CD4-positive, alpha-beta T cell treated with Interferon alpha-2 for 1 hour (primary cell): ENCODE data around the gene PRKCZ.

ENCODE experiments used
- DNase-seq, 2 donors: peaks; one replicate each; pipeline ENCODE4 v3.0.0-alpha.2; 2020 to 2022

Gene PRKCZ

DNA sequence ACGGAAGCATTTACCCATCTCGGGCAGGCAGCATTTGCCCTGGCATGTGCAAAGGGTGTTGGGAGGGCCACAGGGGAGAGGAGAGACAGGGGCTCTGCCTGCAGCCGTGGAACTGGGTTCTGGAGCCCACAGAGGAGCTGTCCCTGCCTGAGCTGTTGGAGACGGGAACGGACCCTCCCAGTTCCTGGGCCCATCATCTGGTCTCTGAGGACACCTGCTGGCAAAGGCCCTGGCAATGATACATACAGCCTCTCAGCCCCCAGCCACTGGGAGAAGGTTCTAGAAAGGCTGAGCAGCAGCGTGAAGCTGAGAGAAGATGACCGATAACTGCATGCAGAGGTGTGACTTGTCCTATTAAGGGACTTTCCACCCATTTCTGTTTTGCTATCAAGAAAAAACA is 113.0 kb downstream of the PRKCZ start:
- no peak for DNase-seq

DNA sequence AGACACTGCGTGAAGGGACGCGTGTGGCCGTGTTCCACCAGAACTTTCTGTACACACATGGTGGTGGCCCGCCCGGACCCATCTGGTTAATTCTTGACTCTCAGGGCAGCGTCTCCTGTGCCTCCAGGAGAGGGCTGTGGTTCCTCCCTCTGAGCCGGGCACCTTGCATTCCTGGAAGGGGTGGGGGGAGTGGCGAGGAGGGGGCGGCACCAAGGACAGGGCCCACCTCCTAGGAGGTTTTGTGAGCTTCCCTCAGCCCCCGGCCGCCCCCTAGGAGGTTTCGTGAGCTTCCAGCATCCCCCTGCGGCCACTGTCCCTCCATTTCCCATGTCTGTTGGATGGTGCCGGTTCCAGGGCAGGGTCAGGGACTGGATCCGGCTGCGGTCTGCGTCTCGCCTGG is 115.4 kb downstream of the PRKCZ start:
- DNase-seq, result no peak

DNA sequence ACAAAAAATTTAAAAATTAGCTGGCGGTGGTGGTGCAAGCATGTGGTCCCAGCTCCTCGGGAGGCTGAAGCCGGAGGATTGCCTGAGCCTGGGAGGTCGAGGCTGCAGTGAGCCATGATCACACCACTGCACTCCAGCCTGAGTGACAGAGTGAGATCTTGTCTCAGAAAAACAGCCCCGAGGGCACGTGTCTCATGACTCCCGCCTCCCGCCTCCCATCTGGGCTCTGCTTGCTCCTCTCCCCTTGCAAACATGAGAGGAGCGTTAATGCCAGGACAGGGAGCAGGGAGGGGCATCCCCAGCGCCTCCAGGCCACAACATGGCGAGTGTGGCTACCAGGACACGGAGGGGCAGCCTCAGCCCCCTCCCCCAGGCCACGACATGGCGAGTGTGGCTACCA is 116.0 kb downstream of the PRKCZ start:
- no peak for DNase-seq

DNA sequence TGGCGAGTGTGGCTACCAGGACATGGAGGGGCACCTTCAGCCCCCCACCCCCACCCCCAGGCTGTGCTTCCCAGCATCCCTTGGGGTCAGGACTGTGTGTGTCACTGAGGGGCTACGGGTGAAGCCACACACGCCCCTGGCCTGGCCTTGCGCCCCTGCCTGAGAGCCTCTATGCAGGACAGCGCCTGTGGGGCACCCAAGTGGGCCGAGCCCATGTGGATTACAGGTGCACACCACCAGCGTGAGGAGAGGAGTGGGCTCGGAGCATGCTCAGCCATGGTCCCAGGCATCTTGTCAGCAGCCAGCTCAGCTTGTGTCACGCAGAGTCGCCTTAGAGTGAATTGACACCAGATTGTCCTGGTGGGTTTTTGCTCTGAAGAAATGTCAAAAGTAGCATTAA is 116.5 kb downstream of the PRKCZ start:
- DNase-seq, result no peak

DNA sequence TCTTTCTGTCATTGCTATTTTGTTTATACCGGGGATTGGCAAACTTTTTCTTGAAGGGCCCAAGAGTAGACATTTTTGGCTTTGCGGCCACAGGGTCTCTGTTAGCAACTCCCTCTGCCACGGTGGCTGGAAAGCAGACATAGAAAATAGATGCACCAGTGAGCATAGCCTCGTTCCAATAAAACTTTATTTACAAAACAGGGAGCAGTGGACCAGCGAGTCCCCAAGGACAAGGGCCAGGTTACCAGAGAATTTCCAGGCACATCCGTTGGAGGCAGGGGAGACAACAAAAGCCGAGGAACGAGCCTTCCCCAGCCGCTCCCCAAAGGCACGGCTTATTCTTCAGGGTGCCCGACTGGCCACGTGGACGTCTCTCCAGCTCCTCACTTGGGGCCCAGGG is 117.9 kb downstream of the PRKCZ start:
- DNase-seq, result no peak

DNA sequence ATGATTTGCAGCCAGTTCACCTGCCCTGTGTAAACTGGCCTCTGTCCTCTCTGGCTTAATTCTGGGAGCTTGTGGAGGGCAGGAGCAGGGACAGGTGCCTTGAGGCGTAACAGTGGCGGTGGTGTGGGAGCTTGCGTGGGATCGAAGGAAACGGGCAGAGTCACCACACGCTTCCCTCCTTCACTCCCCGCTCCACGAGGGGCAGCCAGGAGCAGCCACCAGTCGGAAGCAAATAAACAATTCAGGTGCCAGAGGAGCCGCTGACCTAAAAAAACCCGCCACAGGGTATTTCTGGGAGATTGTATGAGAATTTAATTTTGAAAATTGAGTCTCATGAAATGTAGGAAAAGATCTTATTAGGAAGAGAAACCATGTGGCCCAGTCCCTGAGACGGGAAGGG is 118.3 kb downstream of the PRKCZ start:
- DNase-seq, result no peak

DNA sequence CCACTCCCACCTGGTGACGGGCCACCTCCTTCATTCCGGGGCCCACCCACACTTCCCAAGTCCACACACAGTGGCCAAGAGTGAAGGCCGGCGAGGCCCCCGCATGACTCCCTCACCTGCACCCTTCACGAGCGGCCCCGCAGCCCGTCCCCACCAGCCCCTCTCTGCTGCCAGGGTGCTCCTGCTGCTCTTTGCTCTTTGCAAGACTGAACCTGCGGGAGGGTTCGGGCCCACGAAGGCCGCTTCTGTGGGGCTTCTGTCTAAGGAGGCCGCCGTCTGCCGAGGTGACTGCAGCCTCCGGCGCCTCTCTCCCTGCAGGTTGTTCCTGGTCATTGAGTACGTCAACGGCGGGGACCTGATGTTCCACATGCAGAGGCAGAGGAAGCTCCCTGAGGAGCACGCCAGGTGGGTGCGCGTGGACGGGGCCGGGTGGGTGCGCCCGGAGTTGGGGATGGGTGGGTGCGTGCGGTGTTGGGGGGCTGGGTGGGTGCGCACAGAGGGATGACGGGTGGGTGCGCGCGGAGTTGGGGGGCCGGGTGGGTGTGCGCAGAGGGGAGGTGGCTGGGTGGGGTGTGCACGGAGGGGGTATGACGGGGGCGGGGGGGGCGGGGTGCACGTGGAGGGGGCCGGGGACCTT is 119.1 kb downstream of the PRKCZ start:
- DNase-seq, result no peak

DNA sequence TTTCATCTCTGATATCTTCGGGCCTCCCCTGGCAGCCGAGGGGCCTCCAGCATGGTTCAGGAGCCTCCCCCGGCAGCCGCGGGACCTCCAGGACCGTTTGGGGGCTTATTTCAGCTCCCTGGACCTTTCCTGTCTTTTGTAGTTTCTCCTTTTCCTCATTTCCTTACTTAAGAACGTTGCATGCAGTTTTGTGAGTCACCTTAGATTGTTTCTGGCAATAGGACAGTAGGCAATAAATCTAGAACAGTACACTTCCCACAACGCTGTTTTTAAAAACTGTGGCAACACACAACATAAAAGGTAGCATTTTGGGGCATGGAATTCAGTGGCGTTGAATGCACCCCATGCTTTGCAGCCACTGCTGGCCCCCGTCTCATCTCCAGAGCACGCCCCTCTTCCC is 120.0 kb downstream of the PRKCZ start:
- no peak for DNase-seq

DNA sequence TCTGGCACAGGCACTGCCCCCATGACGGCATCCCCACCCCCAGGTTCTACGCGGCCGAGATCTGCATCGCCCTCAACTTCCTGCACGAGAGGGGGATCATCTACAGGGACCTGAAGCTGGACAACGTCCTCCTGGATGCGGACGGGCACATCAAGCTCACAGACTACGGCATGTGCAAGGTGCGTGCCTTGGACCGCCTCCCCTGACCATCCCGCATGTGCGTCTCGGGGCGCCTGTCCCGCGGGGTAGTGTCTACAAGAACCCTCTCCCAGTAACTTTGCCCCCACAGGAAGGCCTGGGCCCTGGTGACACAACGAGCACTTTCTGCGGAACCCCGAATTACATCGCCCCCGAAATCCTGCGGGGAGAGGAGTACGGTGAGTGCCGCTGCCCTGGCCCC is 121.8 kb downstream of the PRKCZ start:
- DNase-seq, result no peak

DNA sequence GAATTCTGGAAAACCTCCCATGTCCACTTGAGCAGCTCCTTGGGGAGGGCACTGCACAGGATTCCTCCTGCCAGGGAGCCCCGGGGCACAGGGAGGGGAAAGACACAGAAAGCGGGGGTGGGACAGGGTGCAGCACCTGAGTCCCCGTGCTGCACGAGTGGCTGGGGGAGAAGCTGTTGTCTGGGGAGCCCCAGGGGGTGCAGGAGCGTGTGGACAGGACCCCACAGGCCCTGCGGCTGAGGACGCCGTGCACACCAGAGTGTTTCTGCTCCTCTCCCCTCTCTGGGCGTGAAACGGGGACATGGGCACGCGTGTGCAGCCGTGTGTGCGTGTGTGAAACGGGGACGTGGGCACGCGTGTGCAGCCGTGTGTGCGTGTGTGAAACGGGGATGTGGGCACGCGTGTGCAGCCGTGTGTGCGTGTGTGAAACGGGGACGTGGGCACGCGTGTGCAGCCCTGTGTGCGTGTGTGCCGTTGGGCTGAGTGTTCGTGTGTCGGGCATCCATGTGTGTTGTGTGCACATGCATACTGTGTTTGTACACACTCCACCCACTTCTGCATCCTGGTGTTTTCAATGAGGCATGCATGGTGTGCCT is 122.4 kb downstream of the PRKCZ start:
- DNase-seq, result no peak

DNA sequence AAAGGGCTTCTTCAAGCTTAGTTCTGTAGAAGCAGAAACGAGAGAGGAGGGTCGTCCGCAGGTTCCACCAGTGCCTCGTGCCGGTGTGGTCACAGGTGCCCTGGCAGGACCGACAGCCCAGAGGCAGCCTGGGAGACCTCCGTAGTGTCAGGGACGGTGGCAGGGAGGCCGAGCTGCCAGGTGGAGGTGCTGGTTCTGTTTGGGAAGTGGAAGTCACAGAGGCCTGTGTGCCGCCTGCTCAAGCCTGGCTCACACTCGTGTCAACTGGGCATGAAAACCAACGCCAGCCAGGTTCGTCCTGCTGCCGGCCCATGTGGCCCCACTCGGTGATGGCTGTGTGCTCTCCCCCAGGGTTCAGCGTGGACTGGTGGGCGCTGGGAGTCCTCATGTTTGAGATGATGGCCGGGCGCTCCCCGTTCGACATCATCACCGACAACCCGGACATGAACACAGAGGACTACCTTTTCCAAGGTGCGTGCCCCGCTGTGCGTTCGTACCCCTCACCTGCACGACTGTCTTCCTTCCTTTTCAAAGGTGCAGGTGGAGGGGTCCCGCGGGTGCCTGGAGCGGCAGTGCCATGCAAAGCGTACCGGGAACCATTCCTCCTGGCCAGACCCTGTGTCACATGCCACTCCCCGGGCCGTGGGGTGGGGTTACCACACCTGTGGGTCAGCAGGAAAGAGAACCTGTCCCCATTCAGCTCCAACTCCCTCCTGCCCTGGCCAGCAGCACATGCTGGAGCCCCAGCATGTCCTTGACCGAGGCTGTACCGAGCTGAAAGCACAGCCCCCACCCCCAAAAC is 123.5 kb downstream of the PRKCZ start:
- DNase-seq, result no peak

DNA sequence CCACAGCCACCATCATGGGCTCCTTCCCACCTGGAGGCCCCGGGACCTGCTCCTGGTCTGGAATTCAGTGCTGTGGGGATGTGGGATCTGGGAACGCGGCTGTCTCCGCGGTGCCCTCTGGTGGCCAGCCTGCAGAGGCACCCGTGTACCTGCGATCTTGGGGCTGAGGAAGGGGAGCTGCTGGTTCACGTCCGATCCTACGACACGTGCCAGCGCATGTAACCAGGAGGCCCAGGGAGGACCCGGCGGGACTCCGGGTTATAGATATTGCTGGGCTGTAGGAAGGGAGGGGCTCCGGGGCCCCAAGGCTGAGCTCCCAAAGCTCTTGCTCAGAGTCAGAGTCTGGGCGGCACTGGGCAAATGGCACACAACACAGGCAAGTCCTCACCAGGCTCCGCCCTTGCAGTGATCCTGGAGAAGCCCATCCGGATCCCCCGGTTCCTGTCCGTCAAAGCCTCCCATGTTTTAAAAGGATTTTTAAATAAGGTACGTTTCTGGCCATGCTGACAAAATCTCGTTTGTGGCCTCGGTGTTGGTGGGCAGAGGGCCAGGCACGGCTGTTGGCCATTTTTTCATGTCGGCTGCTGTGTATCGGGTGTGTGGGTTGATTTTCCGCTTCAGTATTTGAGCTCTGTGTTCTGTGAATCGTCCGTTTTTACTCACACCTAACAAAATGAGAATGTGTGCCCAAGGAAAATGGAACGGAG is 124.3 kb downstream of the PRKCZ start:
- DNase-seq, result peak; percentile 37 to 46

DNA sequence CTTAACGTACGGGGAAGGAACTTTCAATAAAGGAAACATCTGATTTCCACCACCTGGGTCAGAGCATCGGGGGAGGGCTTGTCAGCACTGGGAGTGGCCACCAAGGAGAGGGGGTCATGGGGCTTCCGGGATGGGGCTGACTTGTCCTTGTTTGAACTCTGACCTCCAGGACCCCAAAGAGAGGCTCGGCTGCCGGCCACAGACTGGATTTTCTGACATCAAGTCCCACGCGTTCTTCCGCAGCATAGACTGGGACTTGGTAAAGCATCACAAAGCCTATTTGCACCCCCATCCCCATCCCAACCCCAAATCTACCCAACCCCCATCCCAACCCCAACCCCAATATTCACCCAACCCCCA is 124.8 kb downstream of the PRKCZ start:
- no peak for DNase-seq

DNA sequence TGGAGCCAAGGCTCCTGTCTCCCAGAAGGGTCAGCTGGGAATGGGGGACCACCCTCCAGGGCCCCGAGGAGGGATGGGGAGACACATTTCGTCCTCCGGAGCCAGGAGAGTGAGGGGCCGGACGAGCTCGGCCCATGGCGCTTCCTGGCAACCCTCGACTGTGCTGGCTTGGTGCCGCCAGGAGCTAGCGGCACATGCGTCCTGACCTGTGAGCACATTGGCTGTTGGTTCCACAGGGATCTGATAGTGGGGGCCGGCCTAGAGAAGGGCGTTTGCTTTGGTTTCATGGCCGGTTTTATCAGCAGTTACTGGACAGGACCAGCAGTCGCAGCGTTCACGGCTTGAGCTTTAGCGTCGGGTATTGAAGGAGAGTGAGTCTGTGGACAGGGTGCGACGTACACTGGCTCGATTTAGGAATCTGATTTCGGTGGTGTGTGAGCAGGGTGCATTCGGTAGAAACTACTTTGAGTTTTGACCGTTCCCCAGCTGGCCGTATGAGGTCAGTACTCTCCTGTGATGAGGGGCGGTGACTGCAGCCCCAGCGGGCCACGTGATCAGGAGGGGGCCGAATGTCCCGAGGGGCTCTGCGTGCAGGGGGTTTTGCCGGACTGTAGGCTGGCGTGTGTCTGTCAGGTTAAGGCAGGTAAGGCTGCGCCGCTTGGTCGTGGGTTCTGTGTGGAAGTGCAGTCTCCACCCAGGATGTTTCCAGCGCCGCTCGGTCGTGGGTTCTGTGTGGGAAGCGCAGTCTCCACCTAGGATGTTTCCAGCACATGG is 125.7 kb downstream of the PRKCZ start:
- DNase-seq, result no peak

DNA sequence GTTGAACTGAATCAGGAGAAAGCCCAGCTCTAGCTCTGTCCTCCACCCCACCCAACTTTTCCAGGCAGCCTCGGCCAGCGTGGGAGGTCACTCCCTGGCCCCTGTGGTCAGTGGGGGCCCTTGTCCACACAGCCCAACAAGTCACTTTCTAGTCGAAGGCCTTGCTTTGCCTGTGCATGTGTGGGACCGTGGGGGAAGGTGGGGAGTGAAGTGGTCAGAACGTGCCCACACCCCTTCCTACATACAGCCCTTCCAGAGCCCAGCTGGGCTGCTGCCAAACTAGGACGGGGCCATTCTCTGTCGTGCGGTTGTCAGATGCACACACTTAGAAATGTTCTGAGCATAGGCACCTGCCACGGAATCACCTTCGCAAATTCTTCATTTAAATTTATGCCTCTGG is 126.4 kb downstream of the PRKCZ start:
- DNase-seq, result no peak

DNA sequence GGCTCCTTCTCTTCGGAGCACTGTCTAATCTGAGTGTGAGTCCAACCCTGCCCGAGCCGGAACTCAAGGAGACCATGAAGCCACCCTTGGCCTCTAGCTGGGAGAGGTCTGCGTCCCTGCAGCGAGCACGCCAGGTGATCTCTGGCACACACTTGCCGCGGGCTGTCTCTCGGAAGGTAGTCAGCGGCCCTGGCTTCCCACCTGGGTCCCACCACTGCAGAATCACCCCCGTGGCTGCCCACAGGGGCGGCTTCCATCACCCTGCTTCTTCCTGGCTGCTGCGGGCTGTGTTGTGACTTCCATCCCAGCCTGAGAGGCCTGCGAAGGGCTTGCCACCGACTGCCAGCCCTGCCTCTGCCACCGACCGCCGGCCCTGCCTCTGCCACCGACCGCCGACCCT is 127.3 kb downstream of the PRKCZ start:
- DNase-seq, result no peak

DNA sequence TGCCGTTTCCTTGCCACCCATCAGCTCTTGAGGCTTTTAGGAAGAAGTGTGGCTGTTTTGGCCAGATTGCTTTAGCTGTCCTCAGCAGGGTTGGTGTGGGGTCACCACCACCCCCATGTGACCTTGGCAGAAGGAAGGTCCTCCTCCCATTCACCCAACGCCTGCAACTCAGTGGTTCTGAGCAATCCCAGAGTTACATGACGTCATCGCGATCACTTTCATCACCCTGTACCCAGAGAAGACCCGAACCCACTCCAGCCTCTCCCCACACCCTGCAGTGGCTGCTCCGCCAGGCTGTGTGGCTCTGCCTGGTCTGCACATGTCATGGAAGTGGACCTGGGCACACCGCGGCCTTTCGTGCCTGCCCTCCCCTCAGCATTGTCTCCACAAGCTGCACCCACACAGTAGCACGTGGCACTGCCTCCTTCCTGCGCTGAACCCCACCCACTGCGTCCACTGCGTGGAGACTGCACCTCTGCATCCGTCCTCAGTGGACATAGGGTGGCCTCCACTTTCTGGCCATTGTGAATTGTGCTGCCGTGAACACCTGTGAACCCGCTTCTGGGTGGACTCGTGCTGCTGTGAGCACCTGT is 127.8 kb downstream of the PRKCZ start:
- no peak for DNase-seq

DNA sequence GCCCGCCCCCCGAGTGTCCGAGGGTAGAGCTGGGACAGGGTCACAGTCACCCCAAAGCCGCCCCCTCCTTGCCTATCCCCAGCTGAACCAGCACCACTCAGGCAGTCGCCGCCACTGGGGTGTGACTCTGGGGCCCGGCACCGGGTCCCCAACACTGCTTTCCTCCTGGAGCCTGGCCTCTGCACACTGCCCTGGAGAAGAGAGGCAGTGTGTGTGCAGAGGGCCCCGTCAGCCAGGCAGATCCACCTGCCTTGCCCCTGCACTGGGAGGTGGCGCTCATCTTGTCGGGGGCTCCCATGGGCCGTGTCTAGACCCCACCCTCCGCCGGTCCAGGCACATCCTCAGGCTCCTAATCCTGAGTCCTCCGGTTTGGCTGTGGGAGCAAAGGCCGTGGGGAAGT is 128.7 kb downstream of the PRKCZ start:
- no peak for DNase-seq

DNA sequence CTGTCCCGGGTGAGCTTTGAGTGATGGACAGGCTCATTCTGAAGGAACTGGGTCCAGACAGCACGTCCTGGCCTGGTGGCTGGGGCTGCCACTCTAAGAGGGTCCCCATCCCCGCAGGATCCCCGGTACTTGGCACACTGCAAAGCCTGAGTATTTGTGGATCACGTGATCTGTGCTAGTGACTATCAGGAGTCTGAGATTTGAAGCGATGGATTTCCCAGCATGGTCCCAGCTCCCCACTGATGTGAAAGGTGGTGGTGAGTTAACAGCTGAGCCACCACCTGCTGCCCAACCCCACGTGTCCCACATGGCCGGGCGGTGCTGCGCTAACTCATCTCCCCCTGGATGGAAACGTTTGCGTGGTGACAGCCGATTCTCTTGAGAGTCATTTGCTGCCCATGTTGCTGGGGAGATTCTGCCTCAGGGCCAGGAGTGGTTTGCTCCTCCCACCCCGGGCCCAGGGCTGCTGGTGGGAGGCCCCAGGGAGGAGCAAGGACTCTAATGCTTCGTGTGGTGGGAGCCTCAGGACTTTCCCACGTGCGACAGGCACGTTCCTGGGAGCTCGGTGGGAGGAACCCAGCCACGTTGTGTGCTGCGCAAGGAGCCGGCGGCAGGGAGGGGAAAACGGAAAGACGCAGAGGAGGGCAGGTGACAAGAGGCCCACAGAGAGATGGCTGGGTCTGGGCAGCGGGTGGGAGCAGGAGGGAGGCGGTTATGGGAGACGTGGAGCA is 129.2 kb downstream of the PRKCZ start:
- no peak for DNase-seq

DNA sequence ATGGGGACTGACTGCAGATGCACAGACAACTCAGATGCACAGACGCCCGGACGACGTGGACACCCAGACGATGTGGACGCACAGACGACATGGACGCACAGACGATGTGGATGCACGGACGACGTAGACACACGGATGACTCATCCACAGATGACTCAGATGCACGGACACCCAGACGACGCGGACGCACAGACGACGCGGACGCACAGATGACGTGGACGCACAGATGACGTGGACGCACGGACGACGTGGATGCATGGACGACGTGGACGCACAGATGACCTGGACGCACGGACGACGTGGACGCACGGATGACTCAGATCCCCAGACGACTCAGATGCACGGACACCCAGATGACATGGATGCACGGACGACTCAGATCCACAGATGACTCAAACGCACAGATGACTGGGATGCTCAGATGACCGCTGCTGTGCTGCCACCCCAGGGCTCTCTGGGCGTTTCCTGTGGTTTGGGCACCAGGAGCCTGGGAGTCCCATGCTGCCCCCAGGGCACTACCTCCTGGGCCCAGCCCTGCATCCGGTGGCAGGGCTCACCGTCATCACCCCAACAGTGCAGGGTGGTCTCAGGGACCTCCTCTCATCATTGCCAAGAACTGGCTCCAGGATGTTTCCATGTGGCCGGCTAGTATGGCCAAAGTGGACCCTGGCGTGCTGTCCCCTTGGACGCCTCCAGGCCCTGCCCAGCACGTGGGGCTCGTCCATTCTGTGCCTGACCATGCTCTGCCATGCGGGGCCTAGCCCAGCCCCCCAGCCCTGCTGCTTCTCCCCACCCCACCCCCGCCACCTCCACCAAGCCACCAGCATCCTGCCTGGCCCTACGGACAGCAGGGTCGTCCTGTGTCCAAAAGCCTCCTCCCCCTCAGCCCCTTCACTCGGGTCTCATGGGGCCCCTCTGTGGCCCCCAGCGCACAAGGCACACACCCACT is 130.4 kb downstream of the PRKCZ start:
- DNase-seq, result no peak

DNA sequence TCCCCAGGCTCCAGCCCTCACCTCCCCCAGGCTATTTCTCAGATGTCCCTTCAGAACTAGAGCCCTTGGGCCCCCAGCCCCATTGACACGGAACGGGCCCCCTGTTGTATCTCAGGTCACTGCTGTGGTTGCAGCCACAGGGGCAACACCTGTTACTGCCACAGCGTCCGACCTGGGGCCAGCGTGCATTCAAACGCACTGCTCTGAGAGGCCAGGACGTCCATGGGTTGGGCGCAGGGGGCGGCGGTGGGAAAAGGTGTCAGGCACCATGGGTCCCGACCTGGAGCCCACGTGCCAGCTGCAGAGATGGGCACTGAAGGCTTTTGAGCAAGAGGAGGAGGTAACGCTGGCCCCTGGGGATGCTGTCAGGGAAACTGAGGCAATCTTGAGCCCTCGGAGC is 131.1 kb downstream of the PRKCZ start:
- DNase-seq, result no peak
